T1000 (cell line): Measurements from ENCODE around the gene EPS8L3.
"Not testable (repeated sequence)": the region's sequence is repeated elsewhere in the genome, so short reads cannot be mapped to it uniquely, and the experiment has no call there.

Experiments
- DNase-seq: peaks from one replicate; lab custom pipeline; 2025; ENCODE audit warnings: mixed read lengths; lab: John Stamatoyannopoulos, UW

EPS8L3 gene, protein sequence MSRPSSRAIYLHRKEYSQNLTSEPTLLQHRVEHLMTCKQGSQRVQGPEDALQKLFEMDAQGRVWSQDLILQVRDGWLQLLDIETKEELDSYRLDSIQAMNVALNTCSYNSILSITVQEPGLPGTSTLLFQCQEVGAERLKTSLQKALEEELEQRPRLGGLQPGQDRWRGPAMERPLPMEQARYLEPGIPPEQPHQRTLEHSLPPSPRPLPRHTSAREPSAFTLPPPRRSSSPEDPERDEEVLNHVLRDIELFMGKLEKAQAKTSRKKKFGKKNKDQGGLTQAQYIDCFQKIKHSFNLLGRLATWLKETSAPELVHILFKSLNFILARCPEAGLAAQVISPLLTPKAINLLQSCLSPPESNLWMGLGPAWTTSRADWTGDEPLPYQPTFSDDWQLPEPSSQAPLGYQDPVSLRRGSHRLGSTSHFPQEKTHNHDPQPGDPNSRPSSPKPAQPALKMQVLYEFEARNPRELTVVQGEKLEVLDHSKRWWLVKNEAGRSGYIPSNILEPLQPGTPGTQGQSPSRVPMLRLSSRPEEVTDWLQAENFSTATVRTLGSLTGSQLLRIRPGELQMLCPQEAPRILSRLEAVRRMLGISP

GRCh38 chr1:109763646-109764415, at the start of gene EPS8L3:
Gene EPS8L3, minus strand, starts transcription at chr1:109763923. Its CDS starts 2,174 bp downstream, at chr1:109761749.
- no peak for DNase-seq

DNA sequence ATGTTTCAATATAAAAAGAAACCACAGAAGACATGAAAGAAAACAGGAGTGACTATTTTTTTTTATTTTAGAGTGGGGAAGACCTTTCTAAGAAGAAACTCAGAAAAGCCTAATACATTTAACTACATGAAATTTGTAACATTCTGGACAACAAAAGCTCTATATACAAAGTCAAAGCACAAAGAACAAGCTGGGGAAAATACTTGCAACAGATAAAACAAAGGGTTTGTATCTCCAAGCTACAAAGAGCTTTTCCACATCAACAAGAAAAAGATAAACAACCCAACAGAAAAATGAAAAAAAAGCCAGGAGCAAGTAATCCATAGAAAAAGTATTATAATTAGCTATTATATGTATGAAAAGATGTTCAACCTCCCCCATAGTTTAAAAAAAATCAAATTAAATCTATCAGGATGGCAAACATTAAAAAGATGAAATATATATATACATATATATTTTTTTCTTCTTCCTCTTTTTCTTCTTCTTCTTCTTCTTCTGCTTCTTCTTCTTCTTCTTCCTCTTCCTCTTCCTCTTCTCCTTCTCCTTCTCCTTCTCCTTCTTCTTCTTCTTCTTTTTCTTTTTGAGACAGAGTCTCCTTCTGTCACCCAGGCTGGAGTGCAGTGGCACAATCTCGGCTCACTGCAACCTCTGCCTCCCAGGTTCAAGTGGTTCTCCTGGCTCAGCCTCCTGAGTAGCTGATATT, 49.1 kb upstream of the EPS8L3 start:
- no peak for DNase-seq

DNA sequence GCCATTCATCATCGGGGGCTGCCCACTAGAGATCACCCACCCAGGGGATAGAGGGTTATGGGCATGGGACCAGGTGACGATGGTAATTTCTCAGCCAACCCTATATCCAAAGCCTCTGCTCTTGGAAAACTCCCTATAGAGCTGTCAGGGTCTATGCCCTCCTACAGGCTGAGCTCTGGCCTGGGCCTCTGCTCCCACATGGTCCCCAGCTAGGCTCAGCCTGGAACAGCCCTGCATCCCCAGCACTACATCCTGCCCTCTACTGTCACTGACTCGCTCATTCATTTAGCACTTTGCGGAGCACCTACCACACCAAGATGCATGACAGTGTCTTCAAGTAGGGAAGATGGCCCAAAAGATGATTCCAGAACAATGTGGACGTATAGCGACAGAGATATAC, 45.0 kb upstream of the EPS8L3 start:
- DNase-seq: no peak

GRCh38 chr1:109807822-109808680, 44.3 kb upstream of the EPS8L3 start:
- peak; percentile 21 for DNase-seq

- DNase-seq: no peak
Observed at GRCh38 chr1:109807402-109807801, 43.7 kb upstream of the EPS8L3 start.

DNA sequence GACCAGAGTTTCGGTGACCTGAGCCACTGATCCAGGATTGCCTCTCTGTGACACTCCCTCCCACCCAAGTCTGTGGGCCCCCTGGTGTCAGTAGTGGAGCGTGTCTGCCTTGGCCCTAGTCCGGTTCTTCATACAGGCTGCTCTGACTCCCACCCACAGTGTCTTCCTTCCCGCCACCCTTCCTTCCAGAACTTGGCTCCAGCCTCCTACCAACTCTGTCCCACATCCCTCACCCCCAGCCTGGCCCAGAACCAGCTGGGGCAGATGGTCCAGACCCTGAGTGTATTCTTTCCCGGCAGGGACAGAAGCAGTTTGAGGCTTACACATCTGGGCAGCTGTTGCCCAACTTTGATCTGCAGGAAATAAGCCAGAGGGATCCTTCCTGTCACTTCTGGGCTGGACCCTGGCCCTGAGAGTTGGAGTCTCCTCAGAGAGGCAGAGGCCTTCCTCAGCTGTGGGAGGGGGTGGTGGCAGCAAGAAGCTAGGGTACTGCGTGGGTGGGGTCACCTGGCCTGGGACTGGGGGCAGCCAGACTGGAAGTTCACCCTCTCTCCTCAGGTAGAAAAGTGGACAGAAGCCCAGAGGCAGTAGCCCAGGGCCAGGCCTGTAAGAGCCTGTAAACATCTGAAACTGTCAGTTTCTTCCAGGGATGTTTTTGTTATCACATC, 43.1 kb upstream of the EPS8L3 start:
- DNase-seq: no peak

GRCh38 chr1:109805486-109806165, 41.9 kb upstream of the EPS8L3 start:
- no peak for DNase-seq

DNA sequence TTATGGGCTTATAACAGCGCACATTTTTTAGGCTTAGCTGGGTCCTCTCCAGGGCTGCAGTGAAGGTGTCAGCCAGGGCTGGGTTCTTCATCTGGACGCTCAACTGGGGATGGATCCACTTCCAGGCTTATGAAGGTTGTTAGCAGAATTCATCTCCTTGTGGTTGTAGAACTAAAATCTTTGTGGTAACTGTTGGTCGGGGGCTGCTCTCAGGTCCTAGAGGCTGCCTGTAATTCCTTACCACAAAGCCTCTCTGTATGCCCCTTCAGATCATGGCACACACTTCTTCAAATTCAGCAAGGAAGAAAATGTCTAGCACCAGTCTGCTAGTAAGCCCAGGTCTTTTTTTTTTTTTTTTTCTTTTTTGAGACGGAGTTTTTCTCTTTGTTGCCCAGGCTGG, 40.9 kb upstream of the EPS8L3 start:
- DNase-seq: no peak

DNA sequence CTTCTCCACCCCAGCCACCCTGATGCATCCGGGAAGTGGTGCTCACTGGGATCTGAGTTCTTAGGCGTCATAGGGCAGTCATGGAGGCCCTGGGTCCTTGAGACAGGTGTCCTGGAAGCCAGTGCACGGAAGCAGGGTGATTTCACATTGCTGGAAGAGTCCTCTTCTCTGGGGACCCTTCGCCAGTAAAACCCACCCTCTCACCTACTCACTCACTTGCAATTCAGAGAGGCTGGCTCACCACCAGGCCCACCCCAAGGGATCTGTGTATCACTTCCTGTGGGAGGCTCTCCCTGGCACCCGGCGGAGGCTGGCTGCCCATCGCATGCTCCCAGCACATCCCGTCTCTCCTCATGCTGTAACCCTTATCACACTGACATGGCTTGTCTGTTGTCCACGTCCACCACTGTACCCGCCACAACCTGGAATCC, 40.2 kb upstream of the EPS8L3 start:
- no peak for DNase-seq

DNA sequence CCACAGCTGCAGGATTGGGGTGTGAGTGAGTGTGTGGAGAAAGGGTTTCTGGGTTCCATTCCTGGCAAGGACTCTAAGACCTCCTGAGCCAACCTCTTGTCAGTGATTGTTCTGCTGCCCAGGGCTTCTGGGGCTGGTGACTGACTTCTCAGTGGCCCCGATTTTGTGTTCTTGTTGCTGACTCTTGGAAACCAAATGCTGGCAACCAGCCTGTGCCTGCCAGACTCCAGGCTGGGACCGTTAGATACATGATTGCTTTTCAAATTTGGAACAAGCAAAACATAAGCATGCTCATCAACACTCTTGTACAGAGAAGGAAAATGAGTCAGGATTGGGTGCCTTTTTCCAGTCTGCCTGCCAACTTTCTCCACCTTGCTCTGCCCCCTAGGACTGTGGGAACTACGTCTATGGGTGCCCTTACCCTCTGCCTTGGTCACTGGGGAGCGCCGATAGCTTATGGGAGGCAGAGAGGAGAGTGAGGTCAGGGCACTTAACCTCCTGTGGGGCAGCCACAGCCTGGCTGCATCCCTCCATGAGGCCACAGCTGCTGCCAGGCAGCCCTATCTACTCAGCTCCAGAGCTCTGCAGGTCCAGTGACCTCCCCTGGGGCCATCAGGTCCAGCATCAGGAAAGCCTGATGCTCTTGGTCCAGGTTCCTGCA, 39.3 kb upstream of the EPS8L3 start:
- no peak for DNase-seq

- DNase-seq: no peak
Observed at GRCh38 chr1:109802136-109802900, 38.6 kb upstream of the EPS8L3 start.

DNA sequence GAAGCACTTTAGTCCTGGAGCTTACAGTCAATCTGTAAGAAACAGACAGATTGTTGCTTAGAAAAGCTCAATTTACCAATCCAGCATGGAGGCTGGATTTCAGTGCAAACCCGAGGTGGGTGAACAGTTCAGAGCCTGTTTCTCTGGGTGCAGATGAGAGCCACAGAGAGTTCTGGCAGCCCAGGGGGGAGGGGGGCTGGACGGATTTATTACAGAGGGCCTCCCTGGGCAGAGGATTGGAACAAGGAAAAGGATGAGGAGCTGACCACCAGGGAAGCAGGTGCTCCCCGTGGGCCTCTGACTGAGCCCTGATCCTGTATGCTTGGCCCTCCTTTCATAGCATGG, 38.0 kb upstream of the EPS8L3 start:
- no peak for DNase-seq

GRCh38 chr1:109800291-109800690, 36.6 kb upstream of the EPS8L3 start:
- no peak for DNase-seq

GRCh38 chr1:109799445-109799844, 35.7 kb upstream of the EPS8L3 start:
- DNase-seq: no peak

GRCh38 chr1:109797303-109797595, 33.5 kb upstream of the EPS8L3 start:
- DNase-seq: not testable (repeated sequence)

GRCh38 chr1:109796484-109797302, 33.0 kb upstream of the EPS8L3 start:
- no peak for DNase-seq

DNA sequence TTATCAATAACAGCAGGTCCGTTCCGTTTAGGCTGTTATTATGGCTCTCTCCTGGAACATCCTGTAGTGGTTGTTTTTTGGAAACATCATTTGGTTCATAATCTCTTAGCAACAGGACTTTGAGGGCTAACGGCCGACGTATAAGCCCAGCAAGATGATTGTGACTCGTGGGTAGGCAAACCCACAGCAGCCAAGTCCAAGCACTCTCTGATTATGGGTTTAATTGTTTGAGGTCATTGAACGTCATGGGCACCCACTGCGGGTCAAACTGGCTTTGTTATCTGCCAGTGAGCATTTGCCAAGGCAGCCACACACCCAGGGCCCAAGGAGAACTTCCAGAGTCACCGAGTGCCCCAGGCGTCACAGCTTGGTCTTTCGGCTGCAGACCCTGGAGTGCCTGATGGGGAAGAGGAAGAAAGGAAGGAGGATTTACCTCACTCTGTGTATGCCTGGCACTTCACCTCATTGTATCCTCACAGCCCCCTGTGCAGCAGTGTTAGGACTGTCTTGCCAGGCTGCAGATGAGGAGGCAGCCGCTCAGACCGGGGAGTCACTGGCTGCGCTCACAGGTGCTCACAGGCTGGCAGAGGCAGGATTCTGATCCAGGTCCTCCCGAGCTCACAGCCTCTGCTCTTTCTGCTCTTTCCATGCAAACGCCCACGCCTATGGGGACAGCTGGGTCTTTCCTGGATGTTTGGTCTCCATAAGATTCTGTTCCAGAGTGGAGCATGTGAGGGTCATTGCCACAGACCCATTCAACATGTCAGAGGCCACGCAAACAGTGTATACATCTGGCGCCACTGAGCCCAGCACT, 30.8 kb upstream of the EPS8L3 start:
- no peak for DNase-seq
